GM19328 (cell line): ENCODE data around the gene AQP1.

Source experiments
- ATAC-seq: cut with Tn5 transposase; IDR thresholded peaks from one replicate; pipeline ENCODE4 v1.9.1; 2021; ENCODE audit warnings: mild to moderate bottlenecking, moderate library complexity; ENCODE audit not compliant: unreplicated experiment

The AQP1 gene

DNA sequence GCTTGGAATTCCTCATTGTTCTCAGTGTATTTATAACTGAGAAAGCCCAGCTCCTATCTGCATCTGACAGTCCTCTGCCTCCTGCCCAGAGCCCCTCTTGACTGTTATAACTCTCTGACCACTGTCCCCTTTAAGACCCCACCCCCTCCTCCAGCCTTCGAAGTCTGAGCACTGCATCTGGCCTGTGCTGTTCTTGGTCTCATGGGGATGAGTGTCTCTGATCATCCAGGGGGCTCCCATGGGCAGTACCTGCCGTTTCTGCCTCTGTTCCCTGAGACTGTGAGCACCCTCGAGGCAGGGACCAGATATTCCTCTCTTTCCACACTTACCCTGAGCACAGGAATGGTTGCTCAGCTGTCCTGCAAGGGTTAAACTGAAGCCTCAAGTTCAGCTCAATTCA lies 59.8 kb downstream of the AQP1 start:
- no peak for ATAC-seq

DNA sequence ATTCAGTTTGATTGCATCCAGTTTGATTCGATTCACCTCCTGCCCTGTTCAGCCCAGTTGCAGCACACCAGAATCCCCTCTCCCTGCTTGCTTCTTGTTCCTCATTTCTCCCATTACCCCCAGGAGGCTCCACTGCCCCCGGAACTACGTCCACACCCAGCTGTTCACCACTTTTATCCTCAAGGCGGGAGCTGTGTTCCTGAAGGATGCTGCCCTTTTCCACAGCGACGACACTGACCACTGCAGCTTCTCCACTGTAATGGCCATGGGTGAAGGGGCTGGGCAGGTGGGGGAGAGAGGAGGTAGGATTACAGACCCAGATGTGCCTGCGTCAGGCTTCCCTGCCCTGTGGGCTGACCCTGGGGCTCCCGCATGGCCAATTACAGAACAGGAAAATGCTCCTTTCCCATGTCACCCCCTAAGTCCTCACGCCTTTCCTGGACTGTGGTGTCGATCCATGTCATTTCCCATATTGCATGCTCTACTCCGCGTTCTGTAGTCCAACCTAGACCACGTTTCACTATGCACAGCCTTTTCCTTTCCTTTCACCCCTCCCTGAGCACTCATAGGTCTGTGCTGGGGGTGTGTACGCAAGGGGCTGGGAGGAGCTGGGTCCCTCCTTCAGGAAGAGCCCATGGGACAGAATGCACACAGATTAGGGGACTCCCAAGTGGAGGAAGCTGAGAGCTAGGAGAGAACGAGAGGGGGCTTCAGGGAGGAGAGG lies 60.3 kb downstream of the AQP1 start:
- no peak for ATAC-seq

DNA sequence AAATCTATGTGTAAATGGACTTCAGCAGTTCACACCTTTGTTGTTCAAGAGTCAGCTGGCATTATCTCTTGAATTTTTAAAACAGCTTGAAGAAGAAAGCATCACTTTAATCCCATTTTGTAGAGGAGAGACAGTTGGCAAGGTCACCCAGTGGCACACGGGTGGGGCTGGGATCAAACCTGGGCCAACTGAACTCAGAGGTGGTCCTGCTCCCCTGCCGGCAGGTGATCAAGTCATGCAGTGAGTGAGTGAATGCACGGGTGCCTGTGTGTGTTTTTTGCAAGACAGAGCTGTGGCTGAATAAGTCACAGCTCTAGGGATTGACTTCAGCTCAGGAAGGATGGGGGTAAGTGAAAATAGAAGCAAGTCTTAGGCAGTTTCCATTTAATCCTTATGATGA lies 61.6 kb downstream of the AQP1 start:
- ATAC-seq: no peak

DNA sequence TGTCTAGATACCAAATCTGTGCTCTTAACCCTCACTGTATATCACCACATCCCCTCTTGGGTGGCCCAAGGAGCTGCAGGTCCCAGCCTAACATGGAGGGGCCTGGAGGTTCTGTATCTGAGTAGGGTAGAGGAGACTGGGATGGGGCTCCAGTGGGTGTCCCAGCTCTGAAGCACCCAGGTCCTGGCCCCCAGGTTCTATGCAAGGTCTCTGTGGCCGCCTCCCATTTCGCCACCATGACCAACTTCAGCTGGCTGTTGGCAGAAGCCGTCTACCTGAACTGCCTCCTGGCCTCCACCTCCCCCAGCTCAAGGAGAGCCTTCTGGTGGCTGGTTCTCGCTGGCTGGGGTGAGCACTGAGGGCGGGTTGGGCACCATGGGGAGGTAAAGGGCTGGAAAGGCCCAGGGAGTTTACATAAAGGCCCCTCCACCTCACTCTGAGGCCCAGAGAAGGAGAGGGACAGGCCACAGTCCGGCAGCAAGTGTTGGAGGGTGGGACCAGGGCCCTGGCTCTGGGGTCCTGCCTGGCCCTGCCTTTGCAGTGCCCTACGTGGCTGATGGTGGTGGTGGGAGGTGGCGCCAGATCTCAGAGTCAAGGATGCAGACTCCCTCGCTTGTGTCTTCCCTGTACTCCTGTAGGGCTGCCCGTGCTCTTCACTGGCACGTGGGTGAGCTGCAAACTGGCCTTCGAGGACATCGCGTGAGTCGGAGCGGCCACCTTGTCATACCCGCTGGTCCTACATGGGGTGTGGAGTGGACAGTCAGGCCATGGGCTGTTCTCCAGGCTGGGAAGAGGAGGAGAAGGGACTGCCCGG lies 62.3 kb downstream of the AQP1 start:
- ATAC-seq: no peak

DNA sequence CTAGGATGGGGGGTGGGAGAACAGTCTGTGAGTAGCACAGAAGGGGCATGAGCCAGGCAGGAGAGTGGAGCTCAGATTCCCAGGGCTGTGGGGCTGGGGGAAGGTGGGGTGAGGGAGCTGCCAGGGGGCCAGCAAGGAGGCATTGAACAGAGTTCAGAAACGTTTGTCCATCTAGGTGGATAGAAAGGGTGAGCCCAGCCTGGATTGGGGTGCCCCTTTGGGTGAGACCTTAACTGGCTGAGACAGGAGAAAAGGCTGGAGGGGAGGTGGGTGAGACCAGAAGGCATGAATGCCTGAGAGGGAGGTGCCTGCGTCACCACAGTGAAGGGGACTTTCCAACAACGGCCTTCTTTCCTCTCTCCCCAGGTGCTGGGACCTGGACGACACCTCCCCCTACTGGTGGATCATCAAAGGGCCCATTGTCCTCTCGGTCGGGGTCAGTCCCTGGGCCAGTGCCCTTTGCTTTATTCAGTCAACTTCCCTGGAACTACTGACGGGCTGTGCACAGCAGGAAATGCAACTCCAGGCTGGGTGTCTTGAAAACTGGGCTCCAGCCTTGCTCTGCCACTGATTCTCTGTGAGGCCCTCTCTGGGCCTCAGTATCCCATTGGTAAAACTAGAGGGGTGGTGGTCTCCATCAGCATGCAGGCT lies 63.1 kb downstream of the AQP1 start:
- peak; percentile 79 for ATAC-seq
